Parathyroid adenoma (tissue), 2 donors: ENCODE data around the gene SLTM.

ENCODE experiments used
- H2AFZ ChIP-seq: fragments of 300-600 bp; sonication (generic); one replicate; pipeline ENCODE4 v1.7.0; 2017; ENCODE audit warnings: antibody characterized with exemption, mild to moderate bottlenecking
- H3K27ac ChIP-seq: fragments of 300-600 bp; sonication (generic); one replicate; pipeline ENCODE4 v1.7.0; 2017
- H3K27me3 ChIP-seq: fragments of 300-600 bp; sonication (generic); one replicate; pipeline ENCODE4 v1.7.0; 2017; ENCODE audit warnings: low read length; ENCODE audit not compliant: control insufficient read depth, insufficient read depth
- H3K36me3 ChIP-seq: fragments of 300-600 bp; sonication (generic); one replicate; pipeline ENCODE4 v1.7.0; 2017; ENCODE audit warnings: low read length; ENCODE audit not compliant: control insufficient read depth, insufficient read depth
- H3K4me1 ChIP-seq: fragments of 300-600 bp; sonication (generic); one replicate; pipeline ENCODE4 v1.7.0; 2017; ENCODE audit warnings: control low read depth
- H3K4me2 ChIP-seq: fragments of 300-600 bp; sonication (generic); one replicate; pipeline ENCODE4 v1.7.0; 2017; ENCODE audit warnings: low read length
- H3K4me3 ChIP-seq: fragments of 300-600 bp; sonication (generic); one replicate; pipeline ENCODE4 v1.7.0; 2017; ENCODE audit warnings: low read depth, low read length
- H3K79me2 ChIP-seq: fragments of 300-600 bp; sonication (generic); one replicate; pipeline ENCODE4 v1.7.0; 2017; ENCODE audit warnings: control low read depth
- H3K9ac ChIP-seq: fragments of 300-600 bp; sonication (generic); one replicate; pipeline ENCODE4 v1.7.0; 2017; ENCODE audit warnings: mild to moderate bottlenecking
- H3K9me3 ChIP-seq: fragments of 300-600 bp; sonication (generic); one replicate; pipeline ENCODE4 v1.7.0; 2017; ENCODE audit warnings: low read length; ENCODE audit not compliant: control insufficient read depth
- CTCF ChIP-seq: fragments of 300-600 bp; sonication (generic); IDR thresholded peaks from one replicate; pipeline ENCODE4 v1.7.0; 2017; ENCODE audit warnings: antibody characterized with exemption, mild to moderate bottlenecking
- donor health status: primary hyperparathyroidism.

SLTM gene

GRCh38 chr15:58931987-58932588 is 1.4 kb downstream of the SLTM start:
- Histone ChIP-seq H3K79me2 (peaks cover 11% of the 10 kb centered on the region), H3K9ac (no peak overlapping the region), H3K4me3 (peak overlapping the region; percentile 64), H3K27me3 (no peaks in the 10 kb centered on the region), H3K4me1 (peaks cover 4% of the 10 kb centered on the region), H3K4me2 (peak overlapping the region; percentile 39), H3K9me3 (no peaks in the 10 kb centered on the region), H2AFZ (no peak overlapping the region), H3K27ac (peak overlapping the region; percentile 94), H3K36me3 (no peaks in the 10 kb centered on the region)
- no peak for TF ChIP-seq CTCF

GRCh38 chr15:58929891-58930416 is 3.5 kb downstream of the SLTM start:
- no peaks in the 10 kb centered on the region for H3K36me3 ChIP-seq
- no peak overlapping the region for H3K27ac ChIP-seq
- peaks cover 11% of the 10 kb centered on the region for H3K79me2 ChIP-seq
- no peaks in the 10 kb centered on the region for H3K9me3 ChIP-seq
- peaks cover 4% of the 10 kb centered on the region for H3K4me1 ChIP-seq
- no peaks in the 10 kb centered on the region for H3K27me3 ChIP-seq
- H3K4me2 ChIP-seq = no peak overlapping the region
- no peak for TF ChIP-seq CTCF
- H3K9ac ChIP-seq = no peak overlapping the region
- no peak overlapping the region for H3K4me3 ChIP-seq
- no peak overlapping the region for H2AFZ ChIP-seq

GRCh38 chr15:58926823-58927222 is 6.7 kb downstream of the SLTM start:
- Histone ChIP-seq H3K9ac (no peak overlapping the region), H3K27ac (no peak overlapping the region), H2AFZ (no peak overlapping the region), H3K4me2 (no peak overlapping the region), H3K79me2 (peaks cover 15% of the 10 kb centered on the region), H3K4me1 (peaks cover 4% of the 10 kb centered on the region), H3K36me3 (no peaks in the 10 kb centered on the region), H3K4me3 (no peak overlapping the region), H3K27me3 (no peaks in the 10 kb centered on the region), H3K9me3 (no peaks in the 10 kb centered on the region)
- TF ChIP-seq CTCF = no peak

GRCh38 chr15:58924327-58924726 is 9.2 kb downstream of the SLTM start:
- peaks cover 18% of the 10 kb centered on the region for H3K79me2 ChIP-seq
- no peaks in the 10 kb centered on the region for H3K4me1 ChIP-seq
- H3K4me3 ChIP-seq = no peak overlapping the region
- no peak overlapping the region for H2AFZ ChIP-seq
- H3K9me3 ChIP-seq = no peaks in the 10 kb centered on the region
- TF ChIP-seq CTCF = no peak
- H3K27ac ChIP-seq = no peak overlapping the region
- H3K36me3 ChIP-seq = no peaks in the 10 kb centered on the region
- H3K27me3 ChIP-seq = no peaks in the 10 kb centered on the region
- no peak overlapping the region for H3K9ac ChIP-seq
- no peak overlapping the region for H3K4me2 ChIP-seq
